Stimulated activated CD8-positive, alpha-beta memory T cell treated with anti-CD3 and anti-CD28 coated beads, Interleukin-12 subunit alpha, Interleukin-12 subunit beta, amount 100 ng/mL, for 1 hour (primary cell): Measurements from ENCODE around the gene PAX5.

Experiments
- DNase-seq: peaks from one replicate; pipeline ENCODE4 v3.0.0-alpha.2; 2020; ENCODE audit warnings: low read depth

Gene PAX5

GRCh38 chr9:36960575-36960955, 73.5 kb downstream of the PAX5 start:
- DNase-seq, result no peak

- no peak for DNase-seq
Measured at GRCh38 chr9:36959681-36960574, 74.1 kb downstream of the PAX5 start.

GRCh38 chr9:36956908-36957307, 77.2 kb downstream of the PAX5 start:
- DNase-seq, result no peak

GRCh38 chr9:36950389-36950788, 83.7 kb downstream of the PAX5 start:
- no peak for DNase-seq

GRCh38 chr9:36949466-36949865, 84.6 kb downstream of the PAX5 start:
- DNase-seq, result no peak

DNA sequence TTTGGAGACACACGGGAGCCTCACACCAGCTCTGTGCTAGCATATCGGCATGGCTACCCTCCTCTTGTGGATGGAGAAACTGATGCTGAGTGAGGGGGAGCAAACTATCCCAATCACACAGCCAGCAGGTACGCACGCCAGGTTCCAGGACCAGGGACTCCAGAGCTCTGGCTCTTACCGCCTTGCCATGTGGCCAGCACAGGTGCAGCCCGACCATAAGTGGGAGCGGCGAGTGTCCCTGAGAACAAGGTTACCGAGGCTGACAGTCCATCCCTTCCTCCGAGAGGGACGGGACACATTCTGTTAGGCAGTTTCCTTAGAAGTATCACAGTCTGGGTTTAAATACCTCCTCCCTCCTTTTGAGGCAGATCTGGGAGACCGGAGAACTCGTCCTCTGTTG, 86.0 kb downstream of the PAX5 start:
- DNase-seq, result no peak

- no peak for DNase-seq
Measured at GRCh38 chr9:36946653-36947052, 87.4 kb downstream of the PAX5 start.

GRCh38 chr9:36945999-36946398, 88.1 kb downstream of the PAX5 start:
- DNase-seq, result no peak

DNA sequence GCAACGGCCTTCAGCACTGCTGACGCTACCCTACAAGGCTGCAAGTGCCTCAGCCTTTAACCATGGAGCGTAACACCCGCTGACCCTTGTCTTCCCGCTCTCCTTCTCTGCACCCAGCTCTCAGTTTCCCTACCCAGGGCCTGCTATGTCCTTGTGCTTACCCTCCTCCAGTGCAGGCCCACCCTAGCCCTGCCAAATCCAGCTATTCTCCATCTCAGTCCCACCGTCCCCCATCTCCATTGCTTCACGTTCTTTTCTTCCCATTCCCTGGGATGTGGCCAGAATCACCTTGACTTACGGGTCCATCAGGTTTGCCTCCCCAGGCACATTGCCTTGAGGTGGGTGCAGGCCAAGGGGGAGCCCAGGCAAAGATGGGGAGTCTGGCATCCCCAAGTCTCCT, 91.2 kb downstream of the PAX5 start:
- no peak for DNase-seq

DNA sequence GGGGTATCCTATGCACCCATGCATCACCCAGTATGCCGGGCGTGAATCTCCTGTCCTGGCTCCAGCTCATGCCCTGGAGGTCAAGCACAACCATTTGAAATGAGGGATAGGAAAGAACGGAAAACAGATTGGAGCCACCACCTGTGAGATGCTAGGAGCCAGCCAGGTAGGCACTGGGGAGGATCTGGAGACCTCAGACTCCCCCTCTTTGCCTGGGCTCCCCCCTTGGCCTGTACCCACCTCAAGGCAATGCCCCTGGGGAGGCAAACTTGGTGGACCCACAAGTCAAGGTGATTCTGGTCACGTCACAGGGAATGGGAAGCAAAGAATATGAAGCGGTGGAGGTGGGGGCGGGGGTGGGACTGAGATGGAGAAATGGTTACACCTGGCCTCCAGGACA, 92.6 kb downstream of the PAX5 start:
- DNase-seq, result no peak

- DNase-seq, result no peak
Measured at GRCh38 chr9:36940881-36941280, 93.2 kb downstream of the PAX5 start.

GRCh38 chr9:36940500-36940853, 93.6 kb downstream of the PAX5 start:
- DNase-seq, result no peak

DNA sequence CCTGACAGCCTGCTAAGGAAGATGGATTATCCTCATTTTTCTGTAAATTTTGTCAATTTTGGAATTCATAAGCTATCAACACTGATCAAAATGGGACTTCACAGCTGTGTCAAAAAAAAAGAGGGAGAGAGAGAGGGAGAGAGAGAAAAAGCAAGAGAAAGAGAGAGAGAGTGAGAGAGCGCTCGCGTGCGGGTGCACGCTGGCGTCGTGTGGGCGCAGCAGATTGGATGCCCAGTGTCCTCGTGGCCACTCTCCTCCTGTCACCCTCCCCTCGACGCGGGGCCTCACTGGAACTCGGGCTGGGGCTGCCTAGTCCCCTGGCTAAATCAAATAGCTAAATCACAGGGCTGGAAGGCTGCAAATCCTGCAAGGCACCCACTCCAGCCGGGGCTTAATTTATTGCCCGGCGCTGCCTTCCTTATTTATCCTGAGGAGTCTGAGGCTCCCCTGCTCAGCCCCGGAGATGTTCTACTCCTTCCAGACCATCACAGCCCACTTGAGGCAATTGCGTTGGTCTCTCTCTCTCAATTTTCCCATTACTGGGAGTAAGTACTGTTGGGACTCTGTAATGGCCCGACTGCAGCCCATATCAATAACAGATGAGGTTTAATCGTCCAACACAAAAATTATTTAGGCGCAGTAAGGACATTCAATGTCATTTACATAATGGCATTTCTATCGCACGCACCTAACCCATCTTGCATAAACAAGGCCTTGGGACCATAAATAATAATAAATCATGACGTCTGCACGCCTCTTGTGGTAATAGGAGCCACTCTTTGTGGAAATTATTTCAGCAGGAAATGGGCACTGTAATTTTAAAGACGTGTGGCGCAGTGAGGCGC, 94.2 kb downstream of the PAX5 start:
- DNase-seq, result no peak

DNA sequence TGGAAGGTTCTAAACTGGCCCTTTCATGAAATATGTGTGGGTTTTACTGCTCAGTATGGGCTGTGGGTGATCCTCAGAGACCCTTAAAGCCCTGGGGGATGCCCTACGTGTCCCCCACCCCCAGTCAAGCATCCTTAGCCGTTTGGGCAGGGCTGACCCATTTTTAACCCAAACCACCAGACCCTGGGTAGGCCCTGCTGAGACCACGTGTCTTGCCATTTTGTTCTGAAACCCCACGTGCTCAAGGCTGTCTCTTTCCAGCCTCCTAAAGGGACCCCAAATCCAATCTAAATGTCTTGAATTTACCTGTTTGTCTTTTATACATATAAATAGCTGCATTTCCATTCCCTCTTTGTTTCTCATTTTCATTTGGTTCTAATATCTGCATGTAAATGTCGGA, 94.9 kb downstream of the PAX5 start:
- no peak for DNase-seq

DNA sequence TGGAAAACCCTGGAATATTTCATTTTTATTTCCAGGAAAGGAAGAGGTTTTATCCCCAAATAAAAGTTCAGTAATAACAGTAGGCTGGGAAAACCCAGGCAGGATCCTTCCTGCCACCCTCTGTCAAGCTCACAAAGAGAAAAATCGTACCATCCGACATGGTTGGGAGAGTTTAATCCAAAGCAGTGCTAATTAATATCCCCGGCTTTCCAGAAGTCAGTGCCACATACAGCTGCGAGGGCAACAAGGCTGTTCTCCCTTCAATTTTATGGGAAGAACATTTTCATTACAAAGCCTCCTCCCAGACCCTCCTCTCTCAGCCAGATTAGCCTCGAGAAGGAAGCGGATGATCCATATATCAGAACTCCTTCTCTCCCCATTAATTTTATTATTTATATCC, 95.5 kb downstream of the PAX5 start:
- no peak for DNase-seq

DNA sequence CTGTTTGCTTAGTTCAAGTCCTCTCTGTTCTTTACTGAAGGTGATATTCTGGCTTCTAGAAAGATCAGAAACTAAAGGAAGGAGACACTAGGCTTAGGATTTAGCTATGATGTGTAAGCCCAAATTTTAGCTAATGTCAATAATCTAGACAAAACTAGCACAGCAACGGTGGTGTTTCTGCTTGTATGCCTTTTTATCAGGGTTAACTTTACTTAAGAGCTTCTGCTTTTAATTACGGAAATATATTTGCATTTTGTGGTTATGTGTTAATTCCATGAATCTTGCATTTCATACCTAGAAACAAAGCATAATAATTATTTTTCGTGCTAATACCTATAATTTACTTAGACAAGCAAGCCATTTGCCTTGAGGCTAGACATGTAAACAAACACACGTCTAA, 96.1 kb downstream of the PAX5 start:
- no peak for DNase-seq

DNA sequence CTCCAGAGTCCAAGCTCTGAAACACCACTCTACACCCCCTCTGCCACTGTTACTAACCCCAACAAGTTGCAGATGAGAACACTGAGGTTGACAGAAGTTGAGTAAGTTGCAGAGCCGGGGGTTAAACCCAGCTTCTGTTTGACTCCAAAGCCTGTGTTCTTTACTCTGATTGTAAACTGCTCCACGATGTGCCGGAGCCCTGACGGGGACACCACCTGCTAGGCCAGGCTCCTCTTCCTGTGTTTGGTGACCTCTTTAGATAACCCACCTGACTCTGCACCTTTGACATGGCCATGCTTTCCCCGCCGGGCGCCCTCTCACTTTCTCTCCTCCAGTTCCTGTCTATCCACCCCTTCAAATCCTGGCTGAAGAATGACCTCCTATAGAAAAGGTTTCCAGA, 96.7 kb downstream of the PAX5 start:
- DNase-seq, result no peak

DNA sequence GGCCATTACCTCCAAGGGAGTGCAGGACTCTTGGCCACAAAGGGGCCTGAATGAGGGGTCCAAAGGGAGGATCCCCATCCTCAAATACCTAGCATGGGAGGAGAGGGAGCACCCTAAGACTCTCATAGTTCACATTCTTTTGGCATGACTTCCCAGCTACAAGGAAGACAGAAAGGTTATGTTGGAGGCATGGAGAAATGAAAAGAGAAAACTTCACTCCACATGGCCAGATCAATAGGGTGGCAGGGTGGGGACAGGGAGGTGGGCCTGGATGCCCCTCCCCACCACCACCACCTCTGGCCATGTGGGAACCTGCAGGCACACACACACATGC, 97.6 kb downstream of the PAX5 start:
- DNase-seq, result no peak

- DNase-seq, result no peak
Measured at GRCh38 chr9:36935768-36936497, 98.1 kb downstream of the PAX5 start.

DNA sequence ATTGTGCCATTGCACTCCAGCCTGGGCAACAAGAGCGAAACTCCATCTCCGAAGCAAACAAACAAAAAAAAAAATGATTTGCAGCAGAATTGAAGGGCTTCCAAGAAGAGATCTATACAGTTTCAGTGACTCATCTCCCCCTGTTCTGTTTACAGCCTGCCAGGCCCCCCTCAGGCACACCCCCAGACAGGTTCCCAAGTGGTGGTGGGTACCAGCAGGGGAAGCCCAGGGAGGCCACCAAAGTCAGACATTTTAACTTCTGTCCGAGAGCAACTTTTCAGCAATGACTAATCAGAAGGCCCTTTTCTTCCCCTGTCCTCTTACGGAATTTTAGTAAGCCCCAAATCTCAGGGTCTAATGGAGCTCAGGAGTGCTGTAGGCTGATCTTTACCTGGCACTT, 98.7 kb downstream of the PAX5 start:
- DNase-seq, result no peak

- no peak for DNase-seq
Measured at GRCh38 chr9:36934478-36935065, 99.5 kb downstream of the PAX5 start.

GRCh38 chr9:36933676-36934215, 100.3 kb downstream of the PAX5 start:
- no peak for DNase-seq
